GM10266 (cell line): Measurements from ENCODE around the gene FBXL3.

Experiments used
- DNase-seq: peaks from one replicate; pipeline ENCODE4 v3.0.0; 2012; ENCODE audit errors: extremely low spot score
- CTCF ChIP-seq: IDR thresholded peaks from 2 replicates; pipeline ENCODE4 v1.5.1; 2012; ENCODE audit warnings: mild to moderate bottlenecking, low read depth; ENCODE audit not compliant: control insufficient read depth, insufficient read depth; ENCODE audit errors: missing control alignments

Gene FBXL3

GRCh38 chr13:77026861-77027621 is at the start of gene FBXL3:
Gene FBXL3 (minus strand): TSS chr13:77027159. CDS start chr13:77021860, 5,299 bp downstream.
- no peak for TF ChIP-seq CTCF
- peak; percentile 95 for DNase-seq

DNA sequence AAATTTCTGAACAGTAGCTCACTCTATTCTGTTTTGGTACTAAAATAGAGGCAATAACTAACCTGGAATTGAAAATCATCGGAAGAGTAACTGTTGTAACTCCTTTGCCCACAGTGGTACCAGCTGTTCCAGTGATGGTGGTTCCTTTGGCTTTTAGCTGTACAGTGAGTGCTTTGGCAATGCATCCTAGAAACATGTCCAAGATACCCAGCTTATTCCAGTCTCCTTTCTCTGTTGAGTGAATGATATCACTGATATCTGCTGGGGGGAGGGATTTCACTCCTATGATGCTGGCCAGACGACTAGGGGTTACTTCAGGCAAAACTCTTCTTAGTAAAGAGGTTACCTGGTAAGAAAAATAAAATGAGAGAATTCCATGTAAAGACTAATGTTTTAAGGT is 40.6 kb upstream of the FBXL3 start:
- no peak for DNase-seq
- TF ChIP-seq CTCF, result no peak

DNA sequence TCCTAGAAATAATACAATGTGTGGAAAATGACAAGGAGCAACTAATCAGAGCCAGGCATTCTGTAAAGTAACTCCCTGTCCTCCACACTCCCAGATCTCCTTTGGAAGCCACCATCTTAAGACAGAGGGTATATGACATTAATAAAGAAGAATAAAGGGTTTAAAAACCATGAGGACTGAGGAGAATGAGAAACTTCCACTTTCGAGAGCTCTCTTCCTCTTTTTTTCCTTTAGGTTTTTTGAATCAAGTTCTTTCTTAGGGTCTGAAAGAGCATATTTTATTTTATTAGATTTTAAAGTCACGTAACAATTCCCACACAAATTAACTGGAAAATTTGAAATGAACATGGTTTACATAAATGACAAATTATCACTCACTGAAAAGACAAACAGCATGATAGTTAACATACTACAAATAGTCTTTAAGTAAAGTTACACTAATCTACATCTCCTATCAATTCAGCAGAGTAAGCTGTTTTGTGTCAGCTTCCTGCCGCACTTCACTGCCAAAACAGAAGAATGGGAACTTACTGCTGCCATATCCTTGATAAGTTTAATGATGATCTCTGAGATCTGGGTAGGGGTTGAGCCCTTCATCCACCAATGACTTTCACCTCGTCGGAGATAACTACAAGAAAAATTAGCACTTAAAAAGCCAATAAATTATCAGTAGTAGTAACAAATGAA is 38.6 kb upstream of the FBXL3 start:
- no peak for DNase-seq
- no peak for TF ChIP-seq CTCF

DNA sequence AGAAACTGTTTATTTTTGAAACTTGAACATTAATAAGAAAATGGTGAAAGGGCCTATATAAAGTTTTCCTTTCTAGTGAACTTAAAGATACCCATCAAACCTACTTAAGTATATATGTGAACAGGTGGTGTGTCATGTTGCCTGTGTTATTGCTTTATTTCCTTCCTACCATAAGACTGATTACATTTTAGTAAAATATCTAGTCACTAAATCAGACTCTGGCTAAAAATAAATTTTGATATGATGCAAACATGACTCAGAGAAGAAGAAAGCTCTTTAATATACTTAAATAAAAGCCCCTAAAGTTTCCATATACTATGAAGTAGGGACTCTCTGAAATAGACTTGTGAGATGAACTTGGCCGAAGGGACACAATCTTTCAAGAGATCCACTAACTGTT is 35.1 kb upstream of the FBXL3 start:
- no peak for DNase-seq
- TF ChIP-seq CTCF, result no peak

DNA sequence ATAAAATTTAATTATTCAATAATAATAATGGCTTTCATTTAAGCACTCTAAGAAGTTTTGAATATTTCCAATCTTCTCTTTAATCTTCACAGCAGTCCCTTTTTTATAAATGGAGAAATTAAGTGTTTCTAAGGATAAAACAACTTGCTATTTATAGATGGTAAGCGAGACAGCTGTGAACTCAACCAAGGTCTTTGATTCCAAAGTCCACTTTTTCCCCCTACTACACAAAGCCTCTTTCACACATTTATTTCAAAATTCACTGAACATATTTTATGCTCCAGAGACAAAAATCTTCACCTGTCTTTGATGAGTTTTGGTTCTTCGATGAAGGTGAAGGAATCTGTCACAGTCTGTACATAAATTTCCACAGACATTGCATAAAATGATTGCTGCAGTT is 34.4 kb upstream of the FBXL3 start:
- DNase-seq, result no peak
- no peak for TF ChIP-seq CTCF

GRCh38 chr13:77056886-77057285 is 29.9 kb upstream of the FBXL3 start:
- DNase-seq, result no peak
- TF ChIP-seq CTCF, result no peak

DNA sequence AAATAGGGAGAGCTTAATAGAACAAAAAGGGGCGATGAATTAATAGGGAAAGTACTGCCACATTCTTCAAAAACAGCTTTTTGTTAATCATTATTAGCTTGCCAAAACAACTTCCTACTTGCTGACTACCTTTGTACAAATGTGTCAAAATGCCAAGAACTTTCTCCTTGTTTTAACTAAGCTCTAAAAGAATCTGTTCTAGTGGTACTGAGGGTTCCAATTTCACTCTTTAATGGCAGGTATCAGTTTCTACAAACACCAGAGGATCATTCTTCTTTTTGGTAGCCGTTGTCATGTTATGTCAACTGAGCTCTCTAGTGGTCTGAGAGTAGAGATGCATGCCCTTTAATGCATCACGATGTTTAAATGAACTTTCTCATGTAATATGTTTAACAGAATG is 29.4 kb upstream of the FBXL3 start:
- no peak for DNase-seq
- no peak for TF ChIP-seq CTCF
